Spleen (tissue), 7 donors: Measurements from ENCODE around the gene MKS1.

Experiments
- CTCF ChIP-seq, 11 experiments: fragments of 200-600 bp in 7 of 11; fragments of 450-650 bp in 4 of 11; sonication (generic) in 4 of 11; IDR thresholded peaks in 8 of 11; conservative IDR thresholded peaks in 3 of 11; 1 replicate in 7 of 11; 2 replicates in 4 of 11; pipeline versions ENCODE4 v1.4.0 to v1.8.0; 2016 to 2021; ENCODE audit warnings: antibody characterized with exemption in 11 of 11, inconsistent platforms in 4 of 11, mild to moderate bottlenecking in 1 of 11
- POLR2A ChIP-seq, 3 donors: fragments of 450-650 bp; IDR thresholded peaks; one replicate each; pipeline ENCODE4 v1.5.1; 2017; ENCODE audit warnings: antibody characterized with exemption in 3 of 3, mild to moderate bottlenecking in 1 of 3
- POLR2AphosphoS5 ChIP-seq, 3 donors: sonication (generic); formaldehyde crosslinking; IDR thresholded peaks; one replicate each; pipeline ENCODE4 v1.5.1; 2017; ENCODE audit warnings: antibody characterized with exemption in 3 of 3
- donor health status: DM: no; HTN: no; CAD: no; lungs with moderate emphysema.
- donor health status: DM: no; HTN: no; CAD: no.
- donor health status: DM: no; HTN: no; CAD: no.

GRCh38 chr17:58156839-58157803, 61.9 kb downstream of the MKS1 start:
- TF ChIP-seq CTCF (IDR thresholded peaks at IDR 0.05 in 8 of 11, conservative IDR thresholded peaks at IDR 0.05 in 3 of 11) (no peak), POLR2AphosphoS5 (IDR thresholded peaks at IDR 0.05) (peak; percentile 34 to 77 (median 74)), POLR2A (IDR thresholded peaks at IDR 0.05) (no peak)
